ENCODE data around the gene OR7C2. TPM values are rescaled to one million over a fixed set of nuclear protein-coding genes. Genes with fewer than 3 reads are reported as not detected.

The OR7C2 gene
- total and polyA plus RNA-seq, 2 of the 8 experiments (the other 6 are each of a cell fraction or from before 2014, with no cell fraction given) = not detected

DNA sequence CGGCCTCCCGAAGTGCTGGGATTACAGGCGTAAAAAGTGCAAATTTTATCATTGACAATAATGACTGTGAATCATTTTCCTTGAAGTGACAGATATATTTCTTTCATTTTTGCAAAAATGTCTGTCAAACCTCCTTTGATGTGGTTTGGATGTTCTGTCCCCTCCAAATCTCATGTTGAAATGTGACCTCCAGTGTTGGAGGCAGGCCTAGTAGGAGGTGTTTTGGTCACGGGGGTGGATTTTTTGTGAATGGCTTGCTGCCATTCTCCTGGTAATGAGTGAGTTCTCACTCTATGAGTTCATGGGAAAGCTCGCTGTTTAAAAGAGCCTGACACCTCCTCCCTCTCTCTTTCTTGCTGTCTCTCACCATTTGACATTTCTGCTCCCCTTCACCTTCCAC lies 43.8 kb downstream of the OR7C2 start:
- Histone ChIP-seq H3K4me3 (ENCODE audit: extremely low read depth in 1 of 4, insufficient read depth in 2 of 4, low read depth in 3 of 4, low read length in 4 of 4) (no peak overlapping the region), H3K27ac (ENCODE audit: low read depth, low read length) (no peak overlapping the region), H4K91ac (replicated peaks; ENCODE audit: insufficient read length, low read length) (no peak overlapping the region), H3K23ac (ENCODE audit: insufficient read length) (no peak overlapping the region), H4K20me1 (replicated peaks in 1 of 2; ENCODE audit: control insufficient read depth in 1 of 2, insufficient read depth in 2 of 2, low read length in 2 of 2) (no peaks in the 10 kb centered on the region), H3K79me2 (ENCODE audit: control insufficient read depth in 1 of 2, insufficient read depth in 2 of 2, low read length in 2 of 2) (no peaks in the 10 kb centered on the region), H2BK12ac (ENCODE audit: low read depth, low read length) (no peak overlapping the region), H3K18ac (ENCODE audit: extremely low read depth, low read length) (no peak overlapping the region), H4K5ac (ENCODE audit: insufficient read length, low read depth, low read length) (no peak overlapping the region), H2BK20ac (ENCODE audit: low read length) (no peak overlapping the region), H3K9ac (replicated peaks in 1 of 4; ENCODE audit: extremely low read depth in 1 of 4, low read depth in 3 of 4, low read length in 3 of 4) (no peak overlapping the region), H3K4ac (replicated peaks; ENCODE audit: insufficient read length, low read depth, low read length) (no peak overlapping the region), H2AK5ac (ENCODE audit: low read depth, low read length) (no peak overlapping the region), H3K79me1 (ENCODE audit: low read depth, low read length) (no peaks in the 10 kb centered on the region), H2BK5ac (ENCODE audit: low read depth, low read length) (no peak overlapping the region), H3K36me3 (ENCODE audit: control insufficient read depth in 2 of 4, insufficient read depth in 4 of 4, low read length in 3 of 4) (no peaks in the 10 kb centered on the region), H3K4me1 (replicated peaks in 1 of 4; ENCODE audit: control insufficient read depth in 3 of 4, insufficient read depth in 4 of 4, low read length in 3 of 4) (no peaks in the 10 kb centered on the region), H2BK15ac (ENCODE audit: low read length) (no peak overlapping the region), H3K23me2 (ENCODE audit: low read depth, low read length) (no peaks in the 10 kb centered on the region), H3K14ac (ENCODE audit: insufficient read length) (no peak overlapping the region), H3K9me3 (ENCODE audit: insufficient read depth in 2 of 2, low read depth in 1 of 2, low read length in 1 of 2) (no peaks in the 10 kb centered on the region), H2AFZ (ENCODE audit: low read length) (no peak overlapping the region), H2BK120ac (replicated peaks; ENCODE audit: low read depth, low read length) (no peak overlapping the region), H3K56ac (replicated peaks; ENCODE audit: insufficient read length, low read depth, low read length) (no peak overlapping the region), H4K8ac (ENCODE audit: extremely low read depth, insufficient read depth, low read length) (no peak overlapping the region), H3K4me2 (ENCODE audit: insufficient read depth in 1 of 2, low read depth in 2 of 2, low read length in 2 of 2) (no peak overlapping the region), H3K27me3 (replicated peaks in 1 of 4; ENCODE audit: control insufficient read depth in 3 of 4, extremely low read depth in 1 of 4, insufficient read depth in 3 of 4, low read length in 3 of 4) (no peaks in the 10 kb centered on the region; a peak in 1 of 7 replicates)
- TF ChIP-seq KDM1A (IDR thresholded peaks at IDR 0.05; ENCODE audit: borderline replicate concordance, low read length) (no peak), TBP (IDR thresholded peaks at IDR 0.05; ENCODE audit: low read depth, low read length) (no peak), POU5F1 (IDR thresholded peaks at IDR 0.05; ENCODE audit: low read depth, low read length) (no peak), CEBPB (IDR thresholded peaks at IDR 0.05; ENCODE audit: low read depth, low read length) (no peak), POLR2AphosphoS5 (IDR thresholded peaks at IDR 0.05; ENCODE audit: low read depth, low read length) (no peak), HDAC2 (IDR thresholded peaks at IDR 0.05; ENCODE audit: borderline replicate concordance in 1 of 2, low read depth in 2 of 2, low read length in 2 of 2) (no peak), SIN3A (conservative IDR thresholded peaks at IDR 0.05 in 1 of 2, IDR thresholded peaks at IDR 0.05 in 1 of 2; ENCODE audit: low read depth in 1 of 2, low read length in 2 of 2) (no peak), MAFK (IDR thresholded peaks at IDR 0.05; ENCODE audit: low read depth, low read length) (no peak), YY1 (IDR thresholded peaks at IDR 0.05; ENCODE audit: low read depth, low read length) (no peak), BRCA1 (IDR thresholded peaks at IDR 0.05; ENCODE audit: low read depth, low read length) (no peak), RAD21 (IDR thresholded peaks at IDR 0.05 in 1 of 2, conservative IDR thresholded peaks at IDR 0.05 in 1 of 2; ENCODE audit: low read depth in 2 of 2, low read length in 2 of 2) (no peak), RNF2 (IDR thresholded peaks at IDR 0.05; ENCODE audit: borderline replicate concordance, low read depth, low read length, missing control alignments, poor library complexity, severe bottlenecking) (no peak)
- FAIRE-seq (no peak), DNase-seq (ENCODE audit: low read depth in 1 of 2, low spot score in 2 of 2) (no peak)
- CTCF ChIA-PET (ENCODE audit: partially characterized antibody) = no interaction called here
- POLR2A ChIA-PET (ENCODE audit: partially characterized antibody) = no interaction called here
- 92% methylated on average over 5 of the region's 5 CpGs; no CpG with 5 or more reads in 1 of the 2 experiments for WGBS, 2 experiments (ENCODE audit: extremely low coverage in 1 of 2, insufficient coverage in 1 of 2, insufficient read length in 1 of 2, insufficient replicate concordance in 2 of 2, low coverage in 1 of 2, low lambda C conversion rate in 2 of 2, missing lambda C conversion rate in 1 of 2)
